GM12878 (cell line): ENCODE results near the gene SSU72. TPM values are rescaled to one million over a fixed set of nuclear protein-coding genes. Genes with fewer than 3 reads are reported as not detected.

Source experiments
- ATAC-seq: fragments of 200-7000 bp; cut with Tn5 transposase; 3 replicates; pipeline ENCODE4 v1.9.1; 2020; ENCODE audit warnings: mild to moderate bottlenecking, moderate library complexity
- BruUV-seq: library from RNA; stranded (reverse); fragments of 400-500 nt; replicated peaks from 2 replicates; lab custom pipeline; 2021; lab: Mats Ljungman, UMichigan
- CTCF ChIA-PET: fragments of 300-600 bp; sonication (Branson Sonifier 250); formaldehyde crosslinking; extraction: SDS; loops from one replicate; lab custom pipeline; 2021; ENCODE audit warnings: inconsistent platforms; lab: Yijun Ruan, JAX
- POLR2A ChIA-PET: fragments of 350-600 bp; formaldehyde crosslinking; extraction: SDS; loops from one replicate; lab custom pipeline; 2021; ENCODE audit warnings: inconsistent platforms; lab: Charles Lee
- RAD21 ChIA-PET: fragments of 300-600 bp; sonication (Branson Sonifier 250); formaldehyde crosslinking; loops from one replicate; lab custom pipeline; 2023; ENCODE audit warnings: antibody characterized with exemption; ENCODE audit not compliant: unreplicated experiment; lab: Charles Lee
- SMC1A ChIA-PET: fragments of 300-600 bp; sonication (Branson Sonifier 250); formaldehyde crosslinking; loops from one replicate; lab custom pipeline; 2023; ENCODE audit not compliant: unreplicated experiment, uncharacterized antibody; lab: Charles Lee
- DNase-seq: peaks from one replicate; pipeline ENCODE4 v3.0.0-alpha.2; 2011; ENCODE audit warnings: low read depth, low spot score
- FAIRE-seq: peaks from 3 replicates; lab custom pipeline; 2011; peaks lifted over from hg19 to GRCh38; lab: Jason Lieb, UNC
- H2AFZ ChIP-seq: 2 replicates; pipeline ENCODE4 v1.6.0; 2011; ENCODE audit warnings: low read depth, low read length, control low read depth; ENCODE audit not compliant: control insufficient read depth
- H3K27ac ChIP-seq: 2 replicates; pipeline ENCODE4 v1.5.1; 2011; ENCODE audit warnings: control low read depth; ENCODE audit not compliant: control insufficient read depth, insufficient read depth
- H3K27me3 ChIP-seq, 2 experiments: replicated peaks in 1 of 2; 2 replicates each; pipeline versions ENCODE4 v1.6.0 to v1.6.1; 2011; ENCODE audit warnings: low read length in 1 of 2; ENCODE audit not compliant: control insufficient read depth in 2 of 2, insufficient read depth in 2 of 2
- H3K36me3 ChIP-seq, 2 experiments: 2 replicates each; pipeline ENCODE4 v1.5.1; 2011; ENCODE audit warnings: low read length in 1 of 2; ENCODE audit not compliant: control insufficient read depth in 2 of 2, insufficient read depth in 2 of 2
- H3K4me1 ChIP-seq: 2 replicates; pipeline ENCODE4 v1.6.1; 2011; ENCODE audit warnings: mild to moderate bottlenecking, low read length, moderate library complexity, mixed read lengths; ENCODE audit not compliant: control insufficient read depth, insufficient read depth
- H3K4me2 ChIP-seq: 2 replicates; pipeline ENCODE4 v1.6.0; 2011; ENCODE audit warnings: control low read depth; ENCODE audit not compliant: control insufficient read depth, insufficient read depth
- H3K4me3 ChIP-seq: fragments of 200-600 bp; sonication (generic); 2 replicates; pipeline ENCODE4 v1.5.1; 2016
- H3K79me2 ChIP-seq: 2 replicates; pipeline ENCODE4 v1.6.0; 2011; ENCODE audit warnings: low read length; ENCODE audit not compliant: control insufficient read depth, insufficient read depth
- H3K9ac ChIP-seq: 2 replicates; pipeline ENCODE4 v1.8.0; 2011; ENCODE audit warnings: low read length, control low read depth, mixed read lengths; ENCODE audit not compliant: control insufficient read depth, insufficient read depth
- H3K9me3 ChIP-seq: replicated peaks from 3 replicates; pipeline ENCODE4 v1.5.1; 2011; ENCODE audit warnings: mild to moderate bottlenecking, low read length; ENCODE audit not compliant: control insufficient read depth, insufficient read depth
- H4K20me1 ChIP-seq: 2 replicates; pipeline ENCODE4 v1.6.0; 2011; ENCODE audit not compliant: control insufficient read depth, insufficient read depth
- CEBPZ ChIP-seq: fragments of 150-350 bp; IDR thresholded peaks from 2 replicates; pipeline ENCODE4 v1.6.1; 2016; ENCODE audit warnings: low read depth, low read length
- DPF2 ChIP-seq: fragments of 450-650 bp; IDR thresholded peaks from 2 replicates; pipeline ENCODE4 v1.6.1; 2017; ENCODE audit warnings: mild to moderate bottlenecking
- MYB ChIP-seq: fragments of 150-350 bp; IDR thresholded peaks from 2 replicates; pipeline ENCODE4 v1.6.1; 2014; ENCODE audit warnings: mild to moderate bottlenecking, low read depth, low read length, borderline replicate concordance
- NR2F1 ChIP-seq: fragments of 450-650 bp; conservative IDR thresholded peaks from 2 replicates; pipeline ENCODE4 v1.6.1; 2017; ENCODE audit warnings: mild to moderate bottlenecking
- PAX5 ChIP-seq: IDR thresholded peaks from 2 replicates; pipeline ENCODE4 v1.6.1; 2011; ENCODE audit warnings: low read depth, low read length, borderline replicate concordance
- REST ChIP-seq: IDR thresholded peaks from 2 replicates; pipeline ENCODE4 v1.6.1; 2012; ENCODE audit warnings: mild to moderate bottlenecking, low read depth, low read length
- SRF ChIP-seq, 2 experiments: IDR thresholded peaks; 2 replicates each; pipeline ENCODE4 v1.6.1; 2011; ENCODE audit warnings: low read depth in 2 of 2, low read length in 2 of 2, mild to moderate bottlenecking in 1 of 2, moderate library complexity in 1 of 2
- SUZ12 ChIP-seq: fragments of 200-600 bp; sonication (generic); IDR thresholded peaks from one replicate; pipeline ENCODE4 v1.6.1; 2018; ENCODE audit warnings: antibody characterized with exemption, mild to moderate bottlenecking; ENCODE audit not compliant: unreplicated experiment
- WGBS: methylation state at CpG from one replicate; pipeline ENCODE4 v1.1.6; 2016; ENCODE audit warnings: low lambda C conversion rate; ENCODE audit not compliant: insufficient replicate concordance, insufficient coverage; ENCODE audit errors: missing lambda C conversion rate; 5-methylcytosine and 5-hydroxymethylcytosine counted together
- in situ Hi-C: fragments of 300-500 bp; cut with MboI; formaldehyde crosslinking; loops from 9 replicates; pipeline ENCODE4 v1.14.3; 2018; ENCODE audit warnings: mixed read lengths
- intact Hi-C: fragments of 100-400 bp; cut with micrococcal nuclease; formaldehyde crosslinking; loops from one replicate; pipeline ENCODE4 v1.14.2; 2022; ENCODE audit not compliant: unreplicated experiment
- polyA plus RNA-seq, 11 experiments: library from polyadenylated mRNA; depleted of rRNA in 4 of 11; unstranded in 6 of 11; stranded (reverse) in 5 of 11; fragments of >200 nt; fragmentation: Nextera tagmentation in 4 of 11; fragmentation: Illumina TruSeq in 1 of 11; extraction: Ambion mirVana in 4 of 11; extraction: Trizol in 1 of 11; gene quantifications; 1 replicate in 1 of 11; 2 replicates in 10 of 11; pipeline versions ENCODE4 v1.2.1 to v1.2.3, GENCODE V29; 2011 to 2016; ENCODE audit warnings: inconsistent platforms in 2 of 11, missing spikeins in 2 of 11, low read depth in 1 of 11
- total RNA-seq, 4 experiments: library from RNA; depleted of rRNA in 3 of 4; stranded (reverse); fragments of >200 nt in 3 of 4; fragmentation: Illumina TruSeq in 1 of 4; extraction: Trizol in 1 of 4; gene quantifications; 2 replicates each; pipeline versions ENCODE4 v1.2.1 to v1.2.3, GENCODE V29; 2013 to 2021

Gene SSU72
- total and polyA plus RNA-seq, 10 of the 15 experiments (the other 5 are each of a cell fraction or from before 2014, with no cell fraction given) = 28.6 to 172 (median 67.7) TPM

- no peak overlapping the region for H2AFZ ChIP-seq
- BruUV-seq = no TSS peak
- H3K4me3 ChIP-seq = no peak overlapping the region
- no peaks in the 10 kb centered on the region for H3K9me3 ChIP-seq
- POLR2A ChIA-PET = interaction anchor here (0.5 kb wide), 1 partner anchor 123 kb away, joined by 9 read pairs; no protein-coding TSS in a partner anchor
- ATAC-seq = no peak
- TF ChIP-seq SRF (IDR thresholded peaks at IDR 0.05; ENCODE audit: low read depth in 2 of 2, low read length in 2 of 2) (no peak), NR2F1 (0 out of 2 replicates have a peak, but pooled peaks have one; percentile 28), DPF2 (no peak), REST (no peak), SUZ12 (no peak), CEBPZ (no peak), MYB (no peak), PAX5 (no peak)
- TF ChIP-seq, all 136 proteins: peak for 1
- Histone ChIP-seq H3K4me1 (no peaks in the 10 kb centered on the region), H3K4me2 (no peak overlapping the region), H3K9ac (no peak overlapping the region), H3K27me3 (no peaks in the 10 kb centered on the region), H4K20me1 (no peaks in the 10 kb centered on the region), H3K36me3 (no peaks in the 10 kb centered on the region; a peak in 2 of 4 replicates), H3K27ac (no peak overlapping the region), H3K79me2 (no peaks in the 10 kb centered on the region)
- in situ Hi-C loops = no loop called here
- SMC1A ChIA-PET = no interaction called here
- RAD21 ChIA-PET = no interaction called here
- CTCF ChIA-PET = no interaction called here
- intact Hi-C loops = no loop called here
- 83% methylated on average over 10 of the region's 10 CpGs for WGBS
- DNase-seq = no peak
- FAIRE-seq = no peak
These were observed 22.4 kb downstream of the SSU72 start for GRCh38 chr1:1552263-1552639.
